ENCODE data around the gene ANKRD33B.

ANKRD33B gene

DNA sequence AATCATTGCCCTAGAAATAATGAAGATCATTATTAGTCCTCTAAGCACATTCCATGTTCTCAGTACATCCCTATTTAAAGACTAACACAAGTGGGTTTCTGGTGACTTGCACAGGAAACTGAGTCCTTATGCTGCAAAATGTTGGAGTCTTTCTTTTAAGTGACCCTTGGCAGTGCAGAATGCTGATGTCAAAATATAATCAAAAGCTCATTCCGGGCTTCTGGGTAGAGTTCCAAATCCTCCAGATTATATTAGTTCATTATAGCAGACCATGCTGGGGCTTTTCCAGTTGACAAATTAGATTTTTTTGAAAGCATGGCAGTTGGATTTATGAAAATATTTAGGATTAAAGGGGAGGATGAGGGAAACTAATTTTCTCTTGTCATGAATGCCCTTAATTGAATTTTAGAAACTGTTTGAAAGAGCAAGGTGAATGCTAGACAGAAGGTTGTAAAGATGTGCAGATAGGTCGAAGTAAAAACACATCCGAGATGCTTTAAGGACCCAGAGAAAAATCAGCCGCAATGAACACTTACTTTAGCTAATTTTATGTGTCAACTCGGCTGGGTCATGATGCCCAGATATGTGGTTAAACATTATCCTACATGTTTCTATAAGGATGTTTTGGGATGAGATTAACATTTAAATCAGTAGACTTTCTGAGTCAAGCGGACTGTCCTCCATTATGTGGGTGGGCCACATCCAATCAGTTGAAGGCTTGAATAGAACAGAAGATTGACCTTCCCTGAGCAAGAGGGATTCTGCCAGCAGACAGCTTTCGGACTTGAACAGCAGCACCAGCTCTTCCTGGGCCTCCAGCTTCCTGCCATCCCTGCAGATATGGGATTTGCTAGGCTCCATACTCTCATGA is 108.5 kb downstream of the ANKRD33B start:
- DNase-seq (ENCODE audit: low spot score) = no peak
- no peak for TF ChIP-seq CTCF (IDR thresholded peaks at IDR 0.05; ENCODE audit: borderline replicate concordance, control extremely low read depth, extremely low read depth, insufficient read depth, missing control alignments)
- in situ Hi-C loops (cut with MboI; ENCODE audit: low sequenced_read_pairs, unreplicated experiment) = no loop called here

GRCh38 chr5:10673017-10673389 is 109.1 kb downstream of the ANKRD33B start:
- no peak for TF ChIP-seq CTCF (IDR thresholded peaks at IDR 0.05; ENCODE audit: borderline replicate concordance, control extremely low read depth, extremely low read depth, insufficient read depth, missing control alignments)
- no peak for DNase-seq (ENCODE audit: low spot score)
- in situ Hi-C loops (cut with MboI; ENCODE audit: low sequenced_read_pairs, unreplicated experiment) = no loop called here

- in situ Hi-C loops (cut with MboI; ENCODE audit: low sequenced_read_pairs, unreplicated experiment) = no loop called here
- DNase-seq (ENCODE audit: low spot score) = no peak
Measured at GRCh38 chr5:10673407-10673806, 109.5 kb downstream of the ANKRD33B start.

GRCh38 chr5:10674096-10674495 is 110.2 kb downstream of the ANKRD33B start:
- in situ Hi-C loops (cut with MboI; ENCODE audit: low sequenced_read_pairs, unreplicated experiment) = no loop called here
- TF ChIP-seq CTCF (IDR thresholded peaks at IDR 0.05; ENCODE audit: borderline replicate concordance, control extremely low read depth, extremely low read depth, insufficient read depth, missing control alignments) = no peak
- no peak for DNase-seq (ENCODE audit: low spot score)

More at GRCh38 chr5:10673407-10673806, 109.5 kb downstream of the ANKRD33B start:
- no peak for TF ChIP-seq CTCF (IDR thresholded peaks at IDR 0.05; ENCODE audit: borderline replicate concordance, control extremely low read depth, extremely low read depth, insufficient read depth, missing control alignments)

- in situ Hi-C loops (cut with MboI; ENCODE audit: low sequenced_read_pairs, unreplicated experiment) = no loop called here
- no peak for DNase-seq (ENCODE audit: low spot score)
- no peak for TF ChIP-seq CTCF (IDR thresholded peaks at IDR 0.05; ENCODE audit: borderline replicate concordance, control extremely low read depth, extremely low read depth, insufficient read depth, missing control alignments)
Measured at GRCh38 chr5:10674582-10674981, 110.7 kb downstream of the ANKRD33B start.

DNA sequence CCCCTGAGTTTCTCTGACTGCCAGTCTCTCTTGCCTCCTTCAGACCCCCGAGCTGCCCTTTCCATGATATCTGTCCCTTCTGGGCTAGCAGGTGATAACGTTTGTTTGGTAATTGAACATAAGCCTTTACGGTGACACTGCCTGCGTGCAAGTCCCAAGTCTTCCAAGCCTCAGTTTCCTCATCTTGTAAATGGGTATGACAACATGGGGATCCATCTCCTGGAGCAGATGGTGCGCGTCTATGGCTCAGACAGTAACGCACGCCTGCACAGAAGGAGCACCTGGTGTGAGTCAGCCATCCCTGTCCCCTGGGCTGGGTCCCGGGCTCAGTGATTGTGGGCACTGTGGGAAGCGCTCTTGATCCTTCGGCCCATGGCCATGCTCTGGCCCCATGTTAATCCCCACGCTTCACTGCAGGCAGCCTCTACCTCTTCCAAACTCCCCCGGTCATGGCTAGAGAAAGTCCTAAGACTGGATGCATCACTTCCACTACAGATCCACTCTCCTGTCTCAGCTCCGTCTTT is 111.4 kb downstream of the ANKRD33B start:
- no peak for TF ChIP-seq CTCF (IDR thresholded peaks at IDR 0.05; ENCODE audit: borderline replicate concordance, control extremely low read depth, extremely low read depth, insufficient read depth, missing control alignments)
- in situ Hi-C loops (cut with MboI; ENCODE audit: low sequenced_read_pairs, unreplicated experiment) = no loop called here
- no peak for DNase-seq (ENCODE audit: low spot score)
